OCI-LY7 (cell line): ENCODE results near the gene ACOT8.

ENCODE experiments used
- EZH2phosphoT487 ChIP-seq: fragments of 200-600 bp; sonication (generic); IDR thresholded peaks from 2 replicates; pipeline ENCODE4 v1.6.1; 2018; ENCODE audit warnings: low read depth, borderline replicate concordance, mild to moderate bottlenecking, mixed run types, antibody characterized with exemption, low read length, moderate library complexity, mixed read lengths
- TF ChIP-seq, protein P1 (sequence below): fragments of 200-600 bp; sonication (generic); conservative IDR thresholded peaks from 2 replicates; pipeline ENCODE4 v1.5.1; 2014; ENCODE audit warnings: mild to moderate bottlenecking, antibody characterized with exemption, low read length, moderate library complexity, mixed read lengths

- TF ChIP-seq, protein P1, sequence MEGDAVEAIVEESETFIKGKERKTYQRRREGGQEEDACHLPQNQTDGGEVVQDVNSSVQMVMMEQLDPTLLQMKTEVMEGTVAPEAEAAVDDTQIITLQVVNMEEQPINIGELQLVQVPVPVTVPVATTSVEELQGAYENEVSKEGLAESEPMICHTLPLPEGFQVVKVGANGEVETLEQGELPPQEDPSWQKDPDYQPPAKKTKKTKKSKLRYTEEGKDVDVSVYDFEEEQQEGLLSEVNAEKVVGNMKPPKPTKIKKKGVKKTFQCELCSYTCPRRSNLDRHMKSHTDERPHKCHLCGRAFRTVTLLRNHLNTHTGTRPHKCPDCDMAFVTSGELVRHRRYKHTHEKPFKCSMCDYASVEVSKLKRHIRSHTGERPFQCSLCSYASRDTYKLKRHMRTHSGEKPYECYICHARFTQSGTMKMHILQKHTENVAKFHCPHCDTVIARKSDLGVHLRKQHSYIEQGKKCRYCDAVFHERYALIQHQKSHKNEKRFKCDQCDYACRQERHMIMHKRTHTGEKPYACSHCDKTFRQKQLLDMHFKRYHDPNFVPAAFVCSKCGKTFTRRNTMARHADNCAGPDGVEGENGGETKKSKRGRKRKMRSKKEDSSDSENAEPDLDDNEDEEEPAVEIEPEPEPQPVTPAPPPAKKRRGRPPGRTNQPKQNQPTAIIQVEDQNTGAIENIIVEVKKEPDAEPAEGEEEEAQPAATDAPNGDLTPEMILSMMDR, result no peak
- TF ChIP-seq EZH2phosphoT487, result no peak
Observed at GRCh38 chr20:45904583-45905504, 47.7 kb upstream of the ACOT8 start.
